ENCODE measurements around the gene PITX1. TPM values are rescaled to one million over a fixed set of nuclear protein-coding genes. Genes with fewer than 3 reads are reported as not detected.

The PITX1 gene
- total and polyA plus RNA-seq, 12 donors = 0.06 to 0.24 (median 0.12) TPM; not detected in 8

DNA sequence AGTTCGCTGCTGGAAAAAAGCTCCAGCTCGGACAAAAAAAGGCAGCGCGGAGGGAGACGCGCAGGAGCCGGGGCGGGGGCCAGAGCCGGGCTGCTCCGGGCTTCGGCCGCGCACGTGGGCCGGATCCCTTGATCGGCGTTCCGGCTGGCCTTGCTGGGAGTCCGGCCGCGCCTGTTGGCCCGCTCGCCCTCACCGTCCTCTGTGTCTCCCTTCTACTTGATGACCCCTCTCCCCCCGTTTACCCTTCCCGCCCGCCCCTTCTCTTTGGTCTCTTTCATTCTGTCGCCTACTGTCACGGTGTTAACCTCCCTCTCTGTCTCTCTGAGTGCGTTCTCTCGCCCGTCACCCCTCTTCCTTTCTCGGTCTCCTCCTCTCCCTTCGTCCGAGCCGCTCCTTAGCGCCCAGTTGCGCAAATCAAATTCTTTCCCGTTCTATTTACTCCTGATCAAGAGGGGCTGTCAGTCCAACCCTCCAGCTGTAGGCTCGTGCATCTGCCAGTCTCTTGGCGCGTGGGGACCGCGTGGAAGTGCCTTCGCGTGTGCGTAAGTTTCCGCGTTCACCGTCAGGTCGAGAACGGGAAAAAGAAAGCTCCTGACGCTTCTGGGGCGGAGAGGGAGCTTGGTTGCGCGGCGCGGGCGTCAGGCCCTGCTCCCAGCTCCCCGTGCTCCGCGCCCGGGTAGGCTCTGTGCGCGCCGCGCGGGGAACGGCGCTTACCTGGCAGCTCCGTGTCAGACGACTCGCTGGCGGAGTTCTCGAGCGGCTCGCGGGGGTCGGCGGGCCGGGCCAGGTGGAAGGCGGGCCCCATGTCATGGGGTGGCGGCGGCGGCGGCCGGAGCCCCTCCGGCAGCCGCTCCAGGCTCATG is 798 bp downstream of the PITX1 start:
- H3K27me3 ChIP-seq = peaks cover 56 to 100% (median 98%) of the 10 kb centered on the region in 7 donors
- peaks cover 9 to 55% (median 40%) of the 10 kb centered on the region in 9 donors for H3K4me1 ChIP-seq
- peak overlapping the region; percentile 12 to 57 (median 38) for H3K4me3 ChIP-seq
- H3K9me3 ChIP-seq = no peaks in the 10 kb centered on the region
- 1% methylated on average over 87 to 89 of the region's 89 CpGs for WGBS, 2 donors
- no peaks in the 10 kb centered on the region for H3K36me3 ChIP-seq
- ATAC-seq = no peak
- TF ChIP-seq, protein P1, sequence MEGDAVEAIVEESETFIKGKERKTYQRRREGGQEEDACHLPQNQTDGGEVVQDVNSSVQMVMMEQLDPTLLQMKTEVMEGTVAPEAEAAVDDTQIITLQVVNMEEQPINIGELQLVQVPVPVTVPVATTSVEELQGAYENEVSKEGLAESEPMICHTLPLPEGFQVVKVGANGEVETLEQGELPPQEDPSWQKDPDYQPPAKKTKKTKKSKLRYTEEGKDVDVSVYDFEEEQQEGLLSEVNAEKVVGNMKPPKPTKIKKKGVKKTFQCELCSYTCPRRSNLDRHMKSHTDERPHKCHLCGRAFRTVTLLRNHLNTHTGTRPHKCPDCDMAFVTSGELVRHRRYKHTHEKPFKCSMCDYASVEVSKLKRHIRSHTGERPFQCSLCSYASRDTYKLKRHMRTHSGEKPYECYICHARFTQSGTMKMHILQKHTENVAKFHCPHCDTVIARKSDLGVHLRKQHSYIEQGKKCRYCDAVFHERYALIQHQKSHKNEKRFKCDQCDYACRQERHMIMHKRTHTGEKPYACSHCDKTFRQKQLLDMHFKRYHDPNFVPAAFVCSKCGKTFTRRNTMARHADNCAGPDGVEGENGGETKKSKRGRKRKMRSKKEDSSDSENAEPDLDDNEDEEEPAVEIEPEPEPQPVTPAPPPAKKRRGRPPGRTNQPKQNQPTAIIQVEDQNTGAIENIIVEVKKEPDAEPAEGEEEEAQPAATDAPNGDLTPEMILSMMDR (IDR thresholded peaks at IDR 0.05) = no peak
- no peak for DNase-seq
- no peak overlapping the region for H3K27ac ChIP-seq
- intact Hi-C loops (cut with DNase I) = loop anchor here in 1 of 10 donors (10.0 kb wide), 1 partner anchor 152 kb away; no protein-coding TSS in a partner anchor

DNA sequence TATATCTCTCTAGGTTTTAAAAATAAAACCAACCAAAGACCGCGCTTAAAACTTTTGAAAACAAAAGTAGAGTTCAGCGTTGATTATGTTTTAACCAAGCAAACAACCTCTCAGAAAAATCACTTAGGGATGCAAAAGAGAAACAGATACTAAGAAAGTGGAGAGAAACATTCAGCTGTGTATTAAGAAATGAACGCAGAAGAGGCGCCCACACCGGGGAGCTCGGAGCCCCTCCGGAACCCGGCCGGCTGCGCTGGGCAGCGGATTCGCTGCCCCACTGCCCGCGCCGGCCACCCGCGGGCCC is 1.4 kb downstream of the PITX1 start:
- TF ChIP-seq, protein P1 (IDR thresholded peaks at IDR 0.05) = no peak
- Histone ChIP-seq H3K36me3 (no peaks in the 10 kb centered on the region), H3K4me3 (peak overlapping the region in 8 of 10 donors; percentile 18 to 57 (median 39)), H3K27me3 (peaks cover 56 to 100% (median 98%) of the 10 kb centered on the region in 7 donors), H3K27ac (no peak overlapping the region), H3K9me3 (no peaks in the 10 kb centered on the region), H3K4me1 (peaks cover 9 to 60% (median 46%) of the 10 kb centered on the region in 9 donors)
- intact Hi-C loops (cut with DNase I) = loop anchor here in 1 of 10 donors (10.0 kb wide), 1 partner anchor 152 kb away; no protein-coding TSS in a partner anchor
- no peak for ATAC-seq
- DNase-seq = no peak
- WGBS, 2 donors = 4 to 6% methylated on average over 18 of the region's 18 CpGs

DNA sequence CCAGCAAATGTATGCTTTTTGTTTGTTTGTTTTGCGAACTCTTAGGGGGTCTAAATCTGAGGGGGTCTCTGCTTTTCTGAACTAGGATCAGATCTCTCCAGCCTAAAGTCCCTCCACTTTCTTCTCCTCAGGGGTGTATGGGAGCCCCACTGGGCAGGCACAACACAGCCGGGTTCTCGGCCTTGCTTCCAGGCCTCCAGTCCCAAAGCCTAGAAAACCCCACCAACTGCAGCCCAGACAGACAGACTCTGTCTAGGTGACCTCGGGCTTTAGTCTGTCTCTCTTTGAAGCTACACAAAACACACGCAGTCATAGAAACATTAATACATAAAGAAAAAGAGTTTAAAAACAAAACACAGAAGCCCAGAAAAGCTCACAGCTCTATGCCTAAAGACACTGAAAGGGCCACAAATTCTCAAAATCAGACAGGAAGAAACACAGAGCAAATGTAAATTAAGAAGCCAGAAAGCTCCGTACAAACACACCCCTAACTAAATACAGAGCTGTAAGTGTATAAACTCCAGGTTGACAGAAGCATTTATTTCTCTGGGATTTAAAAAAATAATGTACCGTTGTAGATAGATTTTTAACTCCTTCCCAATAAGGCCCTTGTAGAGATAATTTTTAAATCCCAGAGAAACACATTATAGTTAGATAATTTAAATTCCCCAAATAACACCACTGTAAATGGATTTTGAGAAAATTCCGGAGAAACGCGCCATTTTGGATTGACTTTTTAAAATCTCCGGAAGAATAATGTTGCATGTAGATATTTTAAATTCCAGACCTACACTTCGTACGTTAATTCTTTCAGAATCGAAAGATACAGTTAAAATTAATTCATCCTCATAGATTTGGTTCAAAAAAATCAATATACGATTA is 2.0 kb downstream of the PITX1 start:
- no peaks in the 10 kb centered on the region for H3K36me3 ChIP-seq
- TF ChIP-seq, protein P1 (IDR thresholded peaks at IDR 0.05) = no peak
- DNase-seq = no peak
- H3K4me3 ChIP-seq = peak overlapping the region in 4 of 10 donors; percentile 18 to 48 (median 39)
- H3K27me3 ChIP-seq = peaks cover 55 to 100% (median 98%) of the 10 kb centered on the region in 7 donors
- H3K9me3 ChIP-seq = no peaks in the 10 kb centered on the region
- peaks cover 9 to 60% (median 48%) of the 10 kb centered on the region in 9 donors for H3K4me1 ChIP-seq
- ATAC-seq = no peak
- intact Hi-C loops (cut with DNase I) = loop anchor here in 1 of 10 donors (10.0 kb wide), 1 partner anchor 153 kb away; no protein-coding TSS in a partner anchor
- H3K27ac ChIP-seq = no peak overlapping the region
- 17 to 29% methylated on average over 15 of the region's 15 CpGs for WGBS, 2 donors

Measured in heart right ventricle (tissue), 16 donors.